ENCODE data around the gene ARFGEF3. TPM values are rescaled to one million over a fixed set of nuclear protein-coding genes. Genes with fewer than 3 reads are reported as not detected.

ARFGEF3 gene
- polyA plus RNA-seq, 1 of the 3 experiments (the other 2 are of a cell fraction): not detected

DNA sequence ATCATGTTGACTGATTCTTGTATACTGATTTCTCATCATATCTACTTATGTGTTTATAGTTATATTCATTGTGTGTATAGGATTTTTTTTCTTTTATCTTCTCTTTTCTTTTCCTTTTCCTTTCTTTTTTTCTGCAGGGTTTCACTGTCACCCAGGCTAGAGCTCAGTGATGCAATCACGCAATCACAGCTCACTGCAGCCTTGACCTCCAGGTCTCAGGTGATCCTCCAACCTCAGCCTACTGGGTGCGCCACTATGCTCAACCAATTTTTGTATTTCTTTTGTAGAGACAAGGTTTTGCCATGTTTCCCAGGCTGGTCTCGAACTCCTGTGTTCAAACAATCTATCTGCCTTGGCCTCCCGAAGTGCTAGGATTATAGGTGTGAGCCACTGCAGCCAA is 58.2 kb downstream of the ARFGEF3 start (continued):
- TF ChIP-seq, protein P1, sequence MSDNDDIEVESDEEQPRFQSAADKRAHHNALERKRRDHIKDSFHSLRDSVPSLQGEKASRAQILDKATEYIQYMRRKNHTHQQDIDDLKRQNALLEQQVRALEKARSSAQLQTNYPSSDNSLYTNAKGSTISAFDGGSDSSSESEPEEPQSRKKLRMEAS (IDR thresholded peaks at IDR 0.05; ENCODE audit: low read depth): no peak
- TF ChIP-seq ELF1 (IDR thresholded peaks at IDR 0.05): no peak
- no peak for TF ChIP-seq RXRA (IDR thresholded peaks at IDR 0.05; ENCODE audit: borderline replicate concordance, low read depth)

- Histone ChIP-seq H3K36me3 (replicated peaks in 1 of 2; ENCODE audit: control insufficient read depth in 1 of 2, insufficient read depth in 2 of 2, low read length in 1 of 2) (no peaks in the 10 kb centered on the region), H3K27ac (ENCODE audit: low read depth in 2 of 2, low read length in 1 of 2) (no peak overlapping the region), H3K79me2 (ENCODE audit: insufficient read depth) (no peaks in the 10 kb centered on the region), H3K27me3 (ENCODE audit: insufficient read depth) (no peaks in the 10 kb centered on the region), H3K9ac (no peak overlapping the region), H3F3A (replicated peaks; ENCODE audit: insufficient read depth) (no peaks in the 10 kb centered on the region), H4K20me1 (ENCODE audit: insufficient read depth) (no peaks in the 10 kb centered on the region), H3K9me2 (no peaks in the 10 kb centered on the region), H3K4me3 (ENCODE audit: low read depth in 2 of 2, low read length in 1 of 2) (no peak overlapping the region), H2AFZ (ENCODE audit: low read depth) (no peak overlapping the region), H3K4me1 (ENCODE audit: control insufficient read depth in 1 of 2, insufficient read depth in 2 of 2, low read depth in 1 of 2, low read length in 1 of 2) (no peaks in the 10 kb centered on the region), H3K9me3 (no peaks in the 10 kb centered on the region), H3K4me2 (no peak overlapping the region)
- WGBS (ENCODE audit: low lambda C conversion rate): 19% methylated on average over 4 of the region's 4 CpGs
- POLR2A ChIA-PET: no interaction called here
- no peak for DNase-seq
- TF ChIP-seq, protein P1 (IDR thresholded peaks at IDR 0.05; ENCODE audit: low read depth): no peak
- no peak for TF ChIP-seq EP300 (IDR thresholded peaks at IDR 0.05; ENCODE audit: borderline replicate concordance in 1 of 2, low read depth in 1 of 2, low read length in 1 of 2)
- CTCF ChIA-PET: no interaction called here
These were observed 61.3 kb downstream of the ARFGEF3 start for GRCh38 chr6:138222901-138223546.

GRCh38 chr6:138225953-138226352 is 64.2 kb downstream of the ARFGEF3 start:
- Histone ChIP-seq H4K20me1 (ENCODE audit: insufficient read depth) (no peaks in the 10 kb centered on the region), H3K27ac (ENCODE audit: low read depth in 2 of 2, low read length in 1 of 2) (no peak overlapping the region), H3K9me3 (no peaks in the 10 kb centered on the region), H3K4me3 (ENCODE audit: low read depth in 2 of 2, low read length in 1 of 2) (no peak overlapping the region), H3K79me2 (ENCODE audit: insufficient read depth) (no peaks in the 10 kb centered on the region), H3K9me2 (no peaks in the 10 kb centered on the region), H2AFZ (ENCODE audit: low read depth) (no peak overlapping the region), H3K9ac (no peak overlapping the region), H3K36me3 (replicated peaks in 1 of 2; ENCODE audit: control insufficient read depth in 1 of 2, insufficient read depth in 2 of 2, low read length in 1 of 2) (no peaks in the 10 kb centered on the region), H3K4me2 (no peak overlapping the region), H3F3A (replicated peaks; ENCODE audit: insufficient read depth) (no peaks in the 10 kb centered on the region), H3K27me3 (ENCODE audit: insufficient read depth) (no peaks in the 10 kb centered on the region), H3K4me1 (ENCODE audit: control insufficient read depth in 1 of 2, insufficient read depth in 2 of 2, low read depth in 1 of 2, low read length in 1 of 2) (no peaks in the 10 kb centered on the region)
- DNase-seq: no peak
- POLR2A ChIA-PET: no interaction called here
- TF ChIP-seq TAF1 (IDR thresholded peaks at IDR 0.05; ENCODE audit: borderline replicate concordance, low read depth, low read length) (no peak), YY1 (IDR thresholded peaks at IDR 0.05; ENCODE audit: low read depth) (no peak), RXRA (IDR thresholded peaks at IDR 0.05; ENCODE audit: borderline replicate concordance, low read depth) (no peak)
- CTCF ChIA-PET: interaction anchor here (1.5 kb wide), 1 partner anchor 110 kb away, joined by 4 read pairs; no protein-coding TSS in a partner anchor
- 23% methylated on average over 4 of the region's 4 CpGs for WGBS (ENCODE audit: low lambda C conversion rate)

- DNase-seq: no peak
- no peak overlapping the region for H3K9ac ChIP-seq
- no peaks in the 10 kb centered on the region for H3K9me3 ChIP-seq
- H3K4me3 ChIP-seq (ENCODE audit: low read depth in 2 of 2, low read length in 1 of 2): no peak overlapping the region
- no peak for TF ChIP-seq REST (IDR thresholded peaks at IDR 0.05; ENCODE audit: low read depth, low read length)
- TF ChIP-seq, protein P2, sequence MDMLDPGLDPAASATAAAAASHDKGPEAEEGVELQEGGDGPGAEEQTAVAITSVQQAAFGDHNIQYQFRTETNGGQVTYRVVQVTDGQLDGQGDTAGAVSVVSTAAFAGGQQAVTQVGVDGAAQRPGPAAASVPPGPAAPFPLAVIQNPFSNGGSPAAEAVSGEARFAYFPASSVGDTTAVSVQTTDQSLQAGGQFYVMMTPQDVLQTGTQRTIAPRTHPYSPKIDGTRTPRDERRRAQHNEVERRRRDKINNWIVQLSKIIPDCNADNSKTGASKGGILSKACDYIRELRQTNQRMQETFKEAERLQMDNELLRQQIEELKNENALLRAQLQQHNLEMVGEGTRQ (IDR thresholded peaks at IDR 0.05; ENCODE audit: borderline replicate concordance, low read depth, low read length): no peak
- TF ChIP-seq, protein P3, sequence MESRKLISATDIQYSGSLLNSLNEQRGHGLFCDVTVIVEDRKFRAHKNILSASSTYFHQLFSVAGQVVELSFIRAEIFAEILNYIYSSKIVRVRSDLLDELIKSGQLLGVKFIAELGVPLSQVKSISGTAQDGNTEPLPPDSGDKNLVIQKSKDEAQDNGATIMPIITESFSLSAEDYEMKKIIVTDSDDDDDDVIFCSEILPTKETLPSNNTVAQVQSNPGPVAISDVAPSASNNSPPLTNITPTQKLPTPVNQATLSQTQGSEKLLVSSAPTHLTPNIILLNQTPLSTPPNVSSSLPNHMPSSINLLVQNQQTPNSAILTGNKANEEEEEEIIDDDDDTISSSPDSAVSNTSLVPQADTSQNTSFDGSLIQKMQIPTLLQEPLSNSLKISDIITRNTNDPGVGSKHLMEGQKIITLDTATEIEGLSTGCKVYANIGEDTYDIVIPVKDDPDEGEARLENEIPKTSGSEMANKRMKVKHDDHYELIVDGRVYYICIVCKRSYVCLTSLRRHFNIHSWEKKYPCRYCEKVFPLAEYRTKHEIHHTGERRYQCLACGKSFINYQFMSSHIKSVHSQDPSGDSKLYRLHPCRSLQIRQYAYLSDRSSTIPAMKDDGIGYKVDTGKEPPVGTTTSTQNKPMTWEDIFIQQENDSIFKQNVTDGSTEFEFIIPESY (IDR thresholded peaks at IDR 0.05; ENCODE audit: borderline replicate concordance, low read depth): no peak
- no peak overlapping the region for H3K27ac ChIP-seq (ENCODE audit: low read depth in 2 of 2, low read length in 1 of 2)
- no peaks in the 10 kb centered on the region for H4K20me1 ChIP-seq (ENCODE audit: insufficient read depth)
- ChIA-PET POLR2A (no interaction called here), CTCF (interaction anchor here (1.5 kb wide), 1 partner anchor 111 kb away, joined by 4 read pairs; no protein-coding TSS in a partner anchor)
- H3K27me3 ChIP-seq (ENCODE audit: insufficient read depth): no peaks in the 10 kb centered on the region
- no peaks in the 10 kb centered on the region for H3K4me1 ChIP-seq (ENCODE audit: control insufficient read depth in 1 of 2, insufficient read depth in 2 of 2, low read depth in 1 of 2, low read length in 1 of 2)
- H3F3A ChIP-seq (replicated peaks; ENCODE audit: insufficient read depth): no peaks in the 10 kb centered on the region
- H3K9me2 ChIP-seq: no peaks in the 10 kb centered on the region
- WGBS (ENCODE audit: low lambda C conversion rate): 21% methylated on average over 4 of the region's 4 CpGs
- no peaks in the 10 kb centered on the region for H3K79me2 ChIP-seq (ENCODE audit: insufficient read depth)
- H3K4me2 ChIP-seq: no peak overlapping the region
- H3K36me3 ChIP-seq (replicated peaks in 1 of 2; ENCODE audit: control insufficient read depth in 1 of 2, insufficient read depth in 2 of 2, low read length in 1 of 2): no peaks in the 10 kb centered on the region
- no peak overlapping the region for H2AFZ ChIP-seq (ENCODE audit: low read depth)
These were observed 65.1 kb downstream of the ARFGEF3 start for GRCh38 chr6:138226700-138227315.
